Measurements from ENCODE around the gene RGS2. TPM values are rescaled to one million over a fixed set of nuclear protein-coding genes. Genes with fewer than 3 reads are reported as not detected.

Gene RGS2
- total RNA-seq, 1 donor from 2014 or later = 29.5 TPM

DNA sequence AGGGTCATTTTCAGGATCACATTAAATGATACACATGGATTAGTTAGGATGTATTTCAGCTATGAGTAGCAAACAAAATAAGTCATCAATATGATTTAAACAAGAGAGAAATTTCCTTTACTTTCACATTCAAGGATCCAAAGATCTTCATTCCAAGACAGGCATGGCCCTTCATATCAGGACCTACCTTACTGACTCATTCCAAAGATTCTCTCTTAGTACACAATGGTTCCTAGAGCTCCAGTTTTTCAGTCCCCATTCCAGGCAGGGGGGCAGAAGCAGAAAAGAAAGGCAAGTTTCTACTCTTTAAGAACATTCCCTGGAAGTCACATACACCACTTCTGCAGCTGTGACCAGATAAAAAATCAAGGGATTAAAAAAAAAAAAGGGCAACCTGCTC, 23.7 kb downstream of the RGS2 start:
- TF ChIP-seq, protein P1, sequence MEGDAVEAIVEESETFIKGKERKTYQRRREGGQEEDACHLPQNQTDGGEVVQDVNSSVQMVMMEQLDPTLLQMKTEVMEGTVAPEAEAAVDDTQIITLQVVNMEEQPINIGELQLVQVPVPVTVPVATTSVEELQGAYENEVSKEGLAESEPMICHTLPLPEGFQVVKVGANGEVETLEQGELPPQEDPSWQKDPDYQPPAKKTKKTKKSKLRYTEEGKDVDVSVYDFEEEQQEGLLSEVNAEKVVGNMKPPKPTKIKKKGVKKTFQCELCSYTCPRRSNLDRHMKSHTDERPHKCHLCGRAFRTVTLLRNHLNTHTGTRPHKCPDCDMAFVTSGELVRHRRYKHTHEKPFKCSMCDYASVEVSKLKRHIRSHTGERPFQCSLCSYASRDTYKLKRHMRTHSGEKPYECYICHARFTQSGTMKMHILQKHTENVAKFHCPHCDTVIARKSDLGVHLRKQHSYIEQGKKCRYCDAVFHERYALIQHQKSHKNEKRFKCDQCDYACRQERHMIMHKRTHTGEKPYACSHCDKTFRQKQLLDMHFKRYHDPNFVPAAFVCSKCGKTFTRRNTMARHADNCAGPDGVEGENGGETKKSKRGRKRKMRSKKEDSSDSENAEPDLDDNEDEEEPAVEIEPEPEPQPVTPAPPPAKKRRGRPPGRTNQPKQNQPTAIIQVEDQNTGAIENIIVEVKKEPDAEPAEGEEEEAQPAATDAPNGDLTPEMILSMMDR (IDR thresholded peaks at IDR 0.05; ENCODE audit: insufficient read depth, low read length, severe bottlenecking) = no peak
- Histone ChIP-seq H3K36me3 (ENCODE audit: control insufficient read depth, insufficient read depth, low read length) (no peaks in the 10 kb centered on the region), H3K4me3 (ENCODE audit: low read depth, low read length) (no peak overlapping the region), H3K27me3 (ENCODE audit: control insufficient read depth, insufficient read depth, low read length) (no peaks in the 10 kb centered on the region)
- no peak for FAIRE-seq
- no peak for DNase-seq (ENCODE audit: low read depth)

GRCh38 chr1:192835116-192835515, 26.3 kb downstream of the RGS2 start:
- no peak for DNase-seq (ENCODE audit: low read depth)
- Histone ChIP-seq H3K36me3 (ENCODE audit: control insufficient read depth, insufficient read depth, low read length) (no peaks in the 10 kb centered on the region), H3K4me3 (ENCODE audit: low read depth, low read length) (no peak overlapping the region), H3K27me3 (ENCODE audit: control insufficient read depth, insufficient read depth, low read length) (no peaks in the 10 kb centered on the region)
- TF ChIP-seq, protein P1 (IDR thresholded peaks at IDR 0.05; ENCODE audit: insufficient read depth, low read length, severe bottlenecking) = no peak
- no peak for FAIRE-seq

- H3K27me3 ChIP-seq (ENCODE audit: control insufficient read depth, insufficient read depth, low read length) = no peaks in the 10 kb centered on the region
- no peak overlapping the region for H3K4me3 ChIP-seq (ENCODE audit: low read depth, low read length)
- no peak for FAIRE-seq
- TF ChIP-seq, protein P1 (IDR thresholded peaks at IDR 0.05; ENCODE audit: insufficient read depth, low read length, severe bottlenecking) = no peak
- no peak for DNase-seq (ENCODE audit: low read depth)
- no peaks in the 10 kb centered on the region for H3K36me3 ChIP-seq (ENCODE audit: control insufficient read depth, insufficient read depth, low read length)
Observed at GRCh38 chr1:192839162-192840066, 30.6 kb downstream of the RGS2 start.

DNA sequence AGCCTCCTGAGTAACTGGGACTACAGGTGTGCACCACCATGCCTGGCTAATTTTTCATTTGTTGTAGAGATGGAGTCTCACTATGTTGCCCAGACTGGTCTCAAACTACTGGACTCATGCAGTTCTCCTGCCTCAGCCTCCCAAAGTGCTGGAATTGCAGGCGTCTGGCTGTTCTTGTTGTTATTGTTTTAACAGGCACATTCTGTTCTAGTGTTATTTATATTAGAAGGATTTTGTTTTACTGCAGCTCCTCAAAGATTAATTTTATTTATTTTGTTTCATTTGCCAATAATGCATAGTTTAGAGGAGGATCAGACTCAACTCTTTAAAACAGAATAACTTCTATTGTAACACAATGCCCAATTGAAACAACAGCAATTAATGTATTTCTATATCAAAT, 35.5 kb downstream of the RGS2 start:
- TF ChIP-seq, protein P1 (IDR thresholded peaks at IDR 0.05; ENCODE audit: insufficient read depth, low read length, severe bottlenecking) = no peak
- H3K36me3 ChIP-seq (ENCODE audit: control insufficient read depth, insufficient read depth, low read length) = no peaks in the 10 kb centered on the region
- DNase-seq (ENCODE audit: low read depth) (no peak), FAIRE-seq (no peak)
- no peak overlapping the region for H3K4me3 ChIP-seq (ENCODE audit: low read depth, low read length)
- no peaks in the 10 kb centered on the region for H3K27me3 ChIP-seq (ENCODE audit: control insufficient read depth, insufficient read depth, low read length)

DNA sequence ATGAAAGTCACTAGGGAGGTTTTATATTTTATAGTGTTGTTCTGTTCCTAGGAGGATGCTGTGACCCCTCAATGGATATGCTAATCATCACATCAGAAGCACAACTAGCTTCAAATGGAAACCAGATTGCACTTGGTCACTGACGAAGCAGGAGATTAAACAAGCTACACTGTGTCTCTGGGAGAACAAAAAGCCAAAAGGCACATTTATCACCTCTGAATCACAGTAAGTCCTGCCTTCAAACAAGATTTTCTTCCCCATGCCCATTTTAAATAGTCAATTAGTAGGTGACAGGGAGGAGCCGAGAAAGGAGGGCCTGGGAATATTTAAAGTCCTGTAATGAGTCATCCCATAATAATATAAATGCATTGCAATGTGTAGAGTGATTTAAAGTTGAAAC, 38.1 kb downstream of the RGS2 start:
- TF ChIP-seq, protein P1 (IDR thresholded peaks at IDR 0.05; ENCODE audit: insufficient read depth, low read length, severe bottlenecking) = no peak
- no peak overlapping the region for H3K4me3 ChIP-seq (ENCODE audit: low read depth, low read length)
- FAIRE-seq (no peak), DNase-seq (ENCODE audit: low read depth) (peak; percentile 51)
- H3K27me3 ChIP-seq (ENCODE audit: control insufficient read depth, insufficient read depth, low read length) = no peaks in the 10 kb centered on the region
- H3K36me3 ChIP-seq (ENCODE audit: control insufficient read depth, insufficient read depth, low read length) = no peaks in the 10 kb centered on the region

Measured in bronchial epithelial cell (primary cell).